ENCODE measurements around the gene LYL1.

The LYL1 gene

GRCh38 chr19:13139633-13140311, 37.1 kb upstream of the LYL1 start:
- Histone ChIP-seq H3K4me2 (ENCODE audit: low read length) (no peak overlapping the region), H4K20me1 (ENCODE audit: insufficient read depth, low read length) (peaks cover 6% of the 10 kb centered on the region), H3K4me3 (ENCODE audit: low read length) (no peak overlapping the region), H3K27ac (ENCODE audit: low read length) (no peak overlapping the region), H3K9ac (ENCODE audit: low read length) (no peak overlapping the region), H2AFZ (ENCODE audit: low read depth, low read length) (no peak overlapping the region), H3K9me3 (ENCODE audit: insufficient read depth, low read length) (no peaks in the 10 kb centered on the region), H3K36me3 (replicated peaks; ENCODE audit: low read depth, low read length) (peaks cover 39% of the 10 kb centered on the region), H3K4me1 (ENCODE audit: low read length) (no peaks in the 10 kb centered on the region), H3K79me2 (ENCODE audit: low read length) (peaks cover 4% of the 10 kb centered on the region; the same call in 1 of the 2 replicates), H3K27me3 (ENCODE audit: low read depth, low read length) (no peaks in the 10 kb centered on the region)
- TF ChIP-seq EZH2phosphoT487 (IDR thresholded peaks at IDR 0.05; ENCODE audit: low read depth): no peak
- no peak for TF ChIP-seq CTCF (IDR thresholded peaks at IDR 0.05; ENCODE audit: low read depth, low read length)

GRCh38 chr19:13138916-13139198, 36.2 kb upstream of the LYL1 start:
- no peak overlapping the region for H3K27ac ChIP-seq (ENCODE audit: low read length)
- H3K4me1 ChIP-seq (ENCODE audit: low read length): no peaks in the 10 kb centered on the region
- H3K79me2 ChIP-seq (ENCODE audit: low read length): peaks cover 13% of the 10 kb centered on the region; the same call in 1 of the 2 replicates
- TF ChIP-seq CTCF (IDR thresholded peaks at IDR 0.05; ENCODE audit: low read depth, low read length): no peak
- no peak for TF ChIP-seq EZH2phosphoT487 (IDR thresholded peaks at IDR 0.05; ENCODE audit: low read depth)
- peaks cover 36% of the 10 kb centered on the region for H3K36me3 ChIP-seq (replicated peaks; ENCODE audit: low read depth, low read length)
- H3K4me3 ChIP-seq (ENCODE audit: low read length): no peak overlapping the region
- no peak overlapping the region for H2AFZ ChIP-seq (ENCODE audit: low read depth, low read length)
- H3K27me3 ChIP-seq (ENCODE audit: low read depth, low read length): no peaks in the 10 kb centered on the region
- H3K9ac ChIP-seq (ENCODE audit: low read length): no peak overlapping the region
- peaks cover 9% of the 10 kb centered on the region for H4K20me1 ChIP-seq (ENCODE audit: insufficient read depth, low read length)
- H3K4me2 ChIP-seq (ENCODE audit: low read length): no peak overlapping the region
- no peaks in the 10 kb centered on the region for H3K9me3 ChIP-seq (ENCODE audit: insufficient read depth, low read length)

GRCh38 chr19:13138171-13138915, 35.7 kb upstream of the LYL1 start:
- TF ChIP-seq CTCF (IDR thresholded peaks at IDR 0.05; ENCODE audit: low read depth, low read length): no peak
- Histone ChIP-seq H3K9me3 (ENCODE audit: insufficient read depth, low read length) (no peaks in the 10 kb centered on the region), H3K27me3 (ENCODE audit: low read depth, low read length) (no peaks in the 10 kb centered on the region), H3K4me3 (ENCODE audit: low read length) (no peak overlapping the region), H3K4me1 (ENCODE audit: low read length) (no peaks in the 10 kb centered on the region), H2AFZ (ENCODE audit: low read depth, low read length) (no peak overlapping the region), H3K4me2 (ENCODE audit: low read length) (no peak overlapping the region), H3K9ac (ENCODE audit: low read length) (no peak overlapping the region), H3K36me3 (replicated peaks; ENCODE audit: low read depth, low read length) (peaks cover 36% of the 10 kb centered on the region), H3K79me2 (ENCODE audit: low read length) (peaks cover 18% of the 10 kb centered on the region), H4K20me1 (ENCODE audit: insufficient read depth, low read length) (peaks cover 14% of the 10 kb centered on the region), H3K27ac (ENCODE audit: low read length) (no peak overlapping the region)

GRCh38 chr19:13137290-13137794, 34.7 kb upstream of the LYL1 start:
- Histone ChIP-seq H3K9me3 (ENCODE audit: insufficient read depth, low read length) (no peaks in the 10 kb centered on the region), H3K79me2 (ENCODE audit: low read length) (peaks cover 28% of the 10 kb centered on the region), H3K36me3 (replicated peaks; ENCODE audit: low read depth, low read length) (peaks cover 36% of the 10 kb centered on the region), H2AFZ (ENCODE audit: low read depth, low read length) (no peak overlapping the region), H3K4me1 (ENCODE audit: low read length) (no peaks in the 10 kb centered on the region), H3K4me3 (ENCODE audit: low read length) (no peak overlapping the region), H3K4me2 (ENCODE audit: low read length) (no peak overlapping the region), H3K27ac (ENCODE audit: low read length) (no peak overlapping the region), H3K9ac (ENCODE audit: low read length) (no peak overlapping the region), H4K20me1 (ENCODE audit: insufficient read depth, low read length) (peaks cover 24% of the 10 kb centered on the region), H3K27me3 (ENCODE audit: low read depth, low read length) (no peaks in the 10 kb centered on the region)
- TF ChIP-seq EZH2phosphoT487 (IDR thresholded peaks at IDR 0.05; ENCODE audit: low read depth): no peak
- no peak for TF ChIP-seq CTCF (IDR thresholded peaks at IDR 0.05; ENCODE audit: low read depth, low read length)
